ENCODE results near the gene ARAP3. TPM values are rescaled to one million over a fixed set of nuclear protein-coding genes. Genes with fewer than 3 reads are reported as not detected.

The ARAP3 gene
- total RNA-seq, 1 donor from 2014 or later, result 1.3 TPM

DNA sequence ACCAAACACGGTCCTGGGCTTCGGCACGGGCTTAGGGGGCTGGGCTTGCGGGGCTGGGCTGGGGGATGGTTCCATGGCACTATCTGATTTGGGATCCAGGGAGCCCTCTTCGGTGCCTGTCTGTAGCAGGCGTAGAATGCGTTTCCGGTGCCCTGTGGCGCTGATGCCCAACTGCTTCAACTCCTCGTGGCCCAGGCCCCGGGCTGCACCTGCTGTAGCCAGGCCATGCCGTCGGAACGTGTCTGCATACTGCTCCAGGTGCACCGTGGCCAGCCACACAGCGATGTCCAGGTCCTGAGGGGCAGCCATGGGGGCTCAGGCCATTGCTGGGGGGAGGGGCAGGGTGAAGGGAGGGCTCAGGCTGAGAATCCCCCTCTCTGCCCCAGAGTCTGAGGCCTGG, 1.9 kb downstream of the ARAP3 start:
- Mint-ChIP-seq H3K27ac (ENCODE audit: unreplicated experiment) (no peak overlapping the region), H3K27me3 (ENCODE audit: unreplicated experiment) (no peaks in the 10 kb centered on the region), H3K4me3 (ENCODE audit: unreplicated experiment) (no peak overlapping the region), H3K36me3 (ENCODE audit: unreplicated experiment) (no peaks in the 10 kb centered on the region), H3K9me3 (ENCODE audit: unreplicated experiment) (no peaks in the 10 kb centered on the region), H3K4me1 (ENCODE audit: unreplicated experiment) (peaks cover 7% of the 10 kb centered on the region)
- TF ChIP-seq CTCF (IDR thresholded peaks at IDR 0.05), result no peak
- DNase-seq (ENCODE audit: extremely low spot score, unreplicated experiment), result no peak

GRCh38 chr5:141677415-141677814, 4.6 kb downstream of the ARAP3 start:
- DNase-seq (ENCODE audit: extremely low spot score, unreplicated experiment), result no peak
- no peaks in the 10 kb centered on the region for H3K36me3 Mint-ChIP-seq (ENCODE audit: unreplicated experiment)
- peaks cover 7% of the 10 kb centered on the region for H3K4me1 Mint-ChIP-seq (ENCODE audit: unreplicated experiment)
- no peaks in the 10 kb centered on the region for H3K27me3 Mint-ChIP-seq (ENCODE audit: unreplicated experiment)
- H3K27ac Mint-ChIP-seq (ENCODE audit: unreplicated experiment), result no peak overlapping the region
- H3K4me3 Mint-ChIP-seq (ENCODE audit: unreplicated experiment), result no peak overlapping the region
- no peaks in the 10 kb centered on the region for H3K9me3 Mint-ChIP-seq (ENCODE audit: unreplicated experiment)
- no peak for TF ChIP-seq CTCF (IDR thresholded peaks at IDR 0.05)

- Mint-ChIP-seq H3K27ac (ENCODE audit: unreplicated experiment) (no peak overlapping the region), H3K4me3 (ENCODE audit: unreplicated experiment) (no peak overlapping the region), H3K9me3 (ENCODE audit: unreplicated experiment) (no peaks in the 10 kb centered on the region), H3K4me1 (ENCODE audit: unreplicated experiment) (no peaks in the 10 kb centered on the region), H3K36me3 (ENCODE audit: unreplicated experiment) (no peaks in the 10 kb centered on the region), H3K27me3 (ENCODE audit: unreplicated experiment) (no peaks in the 10 kb centered on the region)
- no peak for TF ChIP-seq CTCF (IDR thresholded peaks at IDR 0.05)
- no peak for DNase-seq (ENCODE audit: extremely low spot score, unreplicated experiment)
Observed at GRCh38 chr5:141675672-141676071, 6.4 kb downstream of the ARAP3 start.

DNA sequence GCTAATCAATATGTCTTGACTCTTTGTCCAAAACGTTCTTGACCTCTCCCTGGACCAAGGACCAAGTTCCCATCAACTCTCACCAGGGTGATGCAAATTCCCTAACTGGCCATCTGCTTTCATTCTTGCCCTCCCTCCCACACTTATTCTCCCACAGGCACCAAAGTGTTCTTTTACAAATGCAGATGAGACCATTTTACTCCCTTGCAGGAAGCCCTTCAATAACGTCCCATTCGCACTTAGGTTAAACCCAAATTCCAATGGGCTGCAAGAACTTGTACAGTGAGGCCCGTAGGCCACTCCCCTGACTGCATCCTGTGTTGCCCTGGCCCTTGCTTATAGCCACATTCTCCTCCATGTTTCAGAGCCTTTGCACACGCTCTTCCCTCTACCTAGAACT, 7.3 kb downstream of the ARAP3 start:
- DNase-seq (ENCODE audit: extremely low spot score, unreplicated experiment), result no peak
- Mint-ChIP-seq H3K9me3 (ENCODE audit: unreplicated experiment) (no peaks in the 10 kb centered on the region), H3K4me1 (ENCODE audit: unreplicated experiment) (no peaks in the 10 kb centered on the region), H3K36me3 (ENCODE audit: unreplicated experiment) (no peaks in the 10 kb centered on the region), H3K27me3 (ENCODE audit: unreplicated experiment) (no peaks in the 10 kb centered on the region), H3K4me3 (ENCODE audit: unreplicated experiment) (no peak overlapping the region), H3K27ac (ENCODE audit: unreplicated experiment) (no peak overlapping the region)
- no peak for TF ChIP-seq CTCF (IDR thresholded peaks at IDR 0.05)

DNA sequence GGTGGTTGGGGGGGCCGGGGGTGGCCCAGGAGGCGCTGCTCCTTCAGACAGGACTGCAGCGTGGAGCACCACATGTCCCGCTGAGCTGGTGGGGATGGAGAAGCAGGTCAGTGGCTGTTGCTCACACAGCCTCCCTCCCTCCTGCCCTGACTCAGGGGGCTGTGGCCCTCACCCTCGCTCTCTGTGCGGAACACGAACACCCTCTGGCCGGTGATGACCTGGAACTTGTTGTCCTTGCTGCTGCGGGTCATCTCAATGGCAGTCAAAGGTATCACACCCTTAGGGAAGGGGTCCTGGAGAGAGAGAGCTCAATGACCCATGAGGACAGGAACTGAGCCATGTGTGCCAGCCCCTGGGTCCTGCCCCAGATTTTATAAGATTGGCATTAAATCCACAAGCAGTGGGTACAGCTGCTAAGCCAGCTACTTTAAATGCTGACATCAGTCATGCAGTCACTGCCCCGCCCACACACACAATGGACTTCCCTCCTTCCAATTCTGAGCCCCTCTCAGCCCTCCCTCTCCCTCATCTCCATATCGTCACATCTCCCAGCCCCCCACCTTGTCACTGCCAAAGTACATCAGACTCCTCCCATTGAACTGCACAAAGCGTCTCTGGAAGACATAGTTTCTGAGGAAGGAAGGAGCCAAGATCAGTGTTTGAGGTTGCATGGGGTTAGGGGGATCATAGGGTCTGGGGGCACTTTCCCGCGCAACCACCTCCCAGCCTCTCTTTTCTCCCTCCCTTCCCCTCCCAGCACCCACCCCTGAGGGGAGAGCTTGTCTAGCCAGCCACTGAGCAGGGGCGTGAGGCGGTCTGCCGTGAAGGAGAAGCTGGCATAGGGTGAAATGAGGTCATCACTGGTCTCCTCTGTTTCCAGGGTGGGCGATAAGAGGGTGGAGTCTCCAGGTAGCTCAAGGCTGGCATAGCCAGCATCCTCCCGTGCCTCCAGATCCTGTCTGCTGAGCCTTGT, 8.9 kb downstream of the ARAP3 start:
- no peak for TF ChIP-seq CTCF (IDR thresholded peaks at IDR 0.05)
- no peak for DNase-seq (ENCODE audit: extremely low spot score, unreplicated experiment)
- Mint-ChIP-seq H3K27me3 (ENCODE audit: unreplicated experiment) (no peaks in the 10 kb centered on the region), H3K4me3 (ENCODE audit: unreplicated experiment) (no peak overlapping the region), H3K36me3 (ENCODE audit: unreplicated experiment) (no peaks in the 10 kb centered on the region), H3K9me3 (ENCODE audit: unreplicated experiment) (no peaks in the 10 kb centered on the region), H3K27ac (ENCODE audit: unreplicated experiment) (no peak overlapping the region), H3K4me1 (ENCODE audit: unreplicated experiment) (no peaks in the 10 kb centered on the region)

All from osteocyte (in vitro differentiated cells).